ENCODE measurements around the gene HSPG2. TPM values are rescaled to one million over a fixed set of nuclear protein-coding genes. Genes with fewer than 3 reads are reported as not detected.

HSPG2 gene
- total and polyA plus RNA-seq, 2 of the 13 experiments (the other 11 are each of a cell fraction or from before 2014, with no cell fraction given): 9.1 to 13.1 TPM

- TF ChIP-seq FOXP1 (IDR thresholded peaks at IDR 0.05) (no peak), FOXP1 (CRISPR knock-in tag; IDR thresholded peaks at IDR 0.05) (peak; percentile 99), ZBED4 (CRISPR knock-in tag; IDR thresholded peaks at IDR 0.05; ENCODE audit: borderline replicate concordance) (no peak), MXD4 (CRISPR knock-in tag; IDR thresholded peaks at IDR 0.05) (0 out of 2 replicates have a peak, but pooled peaks have one; percentile 28), ISL2 (CRISPR knock-in tag; IDR thresholded peaks at IDR 0.05) (peak; percentile 88), HDAC2 (CRISPR knock-in tag; IDR thresholded peaks at IDR 0.05) (peak; percentile 91), NFKBIZ (CRISPR knock-in tag; IDR thresholded peaks at IDR 0.05) (peak; percentile 87; the same call in 1 of the 2 replicates), HMGXB4 (CRISPR knock-in tag; IDR thresholded peaks at IDR 0.05; ENCODE audit: borderline replicate concordance in 1 of 2, low read depth in 1 of 2) (peak in 1 of 2 experiments; percentile 48; a peak in 1 of 4 replicates), FOXK2 (IDR thresholded peaks at IDR 0.05) (peak; percentile 73), KLF11 (CRISPR knock-in tag; IDR thresholded peaks at IDR 0.05) (no peak; the same call in 1 of the 2 replicates), HMG20A (CRISPR knock-in tag; IDR thresholded peaks at IDR 0.05; ENCODE audit: borderline replicate concordance) (peak; percentile 99), ZSCAN12 (CRISPR knock-in tag; IDR thresholded peaks at IDR 0.05) (no peak), MBD4 (IDR thresholded peaks at IDR 0.05; ENCODE audit: borderline replicate concordance, low read length) (peak; percentile 91; the same call in 1 of the 2 replicates), ZNF414 (CRISPR knock-in tag; IDR thresholded peaks at IDR 0.05) (no peak), TRIM22 (IDR thresholded peaks at IDR 0.05) (no peak), ZBTB25 (CRISPR knock-in tag; IDR thresholded peaks at IDR 0.05) (peak; percentile 87; the same call in 1 of the 2 replicates), ZNF577 (CRISPR knock-in tag; IDR thresholded peaks at IDR 0.05; ENCODE audit: borderline replicate concordance, low read depth) (no peak), ZNF589 (CRISPR knock-in tag; conservative IDR thresholded peaks at IDR 0.05) (0 out of 2 replicates have a peak, but pooled peaks have one; percentile 68), SALL1 (CRISPR knock-in tag; IDR thresholded peaks at IDR 0.05) (peak; percentile 84; the same call in 1 of the 2 replicates), ZGPAT (CRISPR knock-in tag; IDR thresholded peaks at IDR 0.05) (peak; percentile 98)
These were observed 161.0 kb downstream of the HSPG2 start (continued) for GRCh38 chr1:21775985-21776562.
